HUES6 (cell line): ENCODE data around the gene IGF2BP3.

ENCODE experiments used
- H3K27ac ChIP-seq: 2 replicates; pipeline ENCODE4 v1.7.0; 2013; ENCODE audit warnings: low read depth, mild to moderate bottlenecking, low read length, inconsistent platforms
- H3K27me3 ChIP-seq: 2 replicates; pipeline ENCODE4 v1.6.1; 2013; ENCODE audit warnings: low read length; ENCODE audit not compliant: control insufficient read depth, insufficient read depth
- H3K36me3 ChIP-seq: 2 replicates; pipeline ENCODE4 v1.6.1; 2013; ENCODE audit warnings: low read length; ENCODE audit not compliant: control insufficient read depth, insufficient read depth
- H3K4me1 ChIP-seq: 2 replicates; pipeline ENCODE4 v1.6.1; 2013; ENCODE audit warnings: low read length; ENCODE audit not compliant: control insufficient read depth, insufficient read depth
- H3K4me3 ChIP-seq: 2 replicates; pipeline ENCODE4 v1.5.1; 2013; ENCODE audit warnings: low read depth, low read length
- H3K9ac ChIP-seq: one replicate; pipeline ENCODE4 v1.6.1; 2013; ENCODE audit warnings: mild to moderate bottlenecking, low read length
- H3K9me3 ChIP-seq: 2 replicates; pipeline ENCODE4 v1.6.1; 2013; ENCODE audit warnings: low read depth, low read length; ENCODE audit not compliant: control insufficient read depth, insufficient read depth

Gene IGF2BP3

DNA sequence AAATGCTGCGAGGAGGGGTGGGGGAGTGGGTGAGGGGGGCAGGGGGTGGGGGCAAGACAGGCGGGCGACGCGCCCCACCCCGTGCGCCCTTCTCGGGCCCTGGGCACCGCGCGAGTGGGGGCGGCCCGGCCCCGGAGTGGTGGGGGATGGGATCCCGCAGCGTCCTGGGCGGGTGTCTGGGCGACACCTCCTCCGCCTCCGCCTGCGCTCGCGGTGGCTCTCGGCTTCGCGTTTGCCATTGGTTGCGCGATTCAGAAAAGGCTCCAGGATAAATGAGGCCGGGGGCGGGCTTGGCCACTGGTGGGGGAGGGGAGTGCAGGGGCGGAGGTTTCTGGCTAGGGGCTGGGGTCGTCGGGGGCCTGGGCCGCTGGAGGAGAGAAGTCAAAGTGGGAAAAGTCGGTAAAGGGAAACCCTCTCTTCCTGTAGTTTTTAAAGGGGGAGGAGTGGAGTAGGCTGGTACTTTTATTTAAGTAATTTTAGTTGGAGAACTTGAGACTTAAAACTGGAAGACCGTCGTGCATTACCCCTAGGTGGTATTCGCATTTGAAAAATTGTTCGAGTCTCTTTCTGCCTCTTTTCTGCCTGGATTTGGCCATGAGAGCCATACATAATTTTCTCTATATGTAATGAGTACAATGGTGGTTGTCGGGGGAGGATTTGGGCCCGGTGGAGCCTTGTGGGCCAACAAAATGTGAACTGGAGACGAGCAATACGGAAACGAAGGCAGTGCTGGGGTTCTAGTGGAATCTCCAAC, 992 bp upstream of the IGF2BP3 start:
- Histone ChIP-seq H3K9me3 (no peaks in the 10 kb centered on the region), H3K4me3 (peak overlapping the region; percentile 96), H3K9ac (peak overlapping the region; percentile 97), H3K27ac (peak overlapping the region; percentile 89; the same call in 1 of the 2 replicates), H3K4me1 (no peaks in the 10 kb centered on the region; the same call in 1 of the 2 replicates), H3K36me3 (0 out of 2 replicates have a peak, but pooled peaks cover 6% of the 10 kb centered on the region), H3K27me3 (no peaks in the 10 kb centered on the region)

- Histone ChIP-seq H3K9me3 (no peaks in the 10 kb centered on the region), H3K9ac (peak overlapping the region; percentile 97), H3K36me3 (0 out of 2 replicates have a peak, but pooled peaks cover 6% of the 10 kb centered on the region), H3K4me1 (peaks cover 11% of the 10 kb centered on the region; the same call in 1 of the 2 replicates), H3K27me3 (no peaks in the 10 kb centered on the region), H3K27ac (peak overlapping the region; percentile 89), H3K4me3 (peak overlapping the region; percentile 96)
Observed at GRCh38 chr7:23469961-23470250, 385 bp downstream of the IGF2BP3 start.

DNA sequence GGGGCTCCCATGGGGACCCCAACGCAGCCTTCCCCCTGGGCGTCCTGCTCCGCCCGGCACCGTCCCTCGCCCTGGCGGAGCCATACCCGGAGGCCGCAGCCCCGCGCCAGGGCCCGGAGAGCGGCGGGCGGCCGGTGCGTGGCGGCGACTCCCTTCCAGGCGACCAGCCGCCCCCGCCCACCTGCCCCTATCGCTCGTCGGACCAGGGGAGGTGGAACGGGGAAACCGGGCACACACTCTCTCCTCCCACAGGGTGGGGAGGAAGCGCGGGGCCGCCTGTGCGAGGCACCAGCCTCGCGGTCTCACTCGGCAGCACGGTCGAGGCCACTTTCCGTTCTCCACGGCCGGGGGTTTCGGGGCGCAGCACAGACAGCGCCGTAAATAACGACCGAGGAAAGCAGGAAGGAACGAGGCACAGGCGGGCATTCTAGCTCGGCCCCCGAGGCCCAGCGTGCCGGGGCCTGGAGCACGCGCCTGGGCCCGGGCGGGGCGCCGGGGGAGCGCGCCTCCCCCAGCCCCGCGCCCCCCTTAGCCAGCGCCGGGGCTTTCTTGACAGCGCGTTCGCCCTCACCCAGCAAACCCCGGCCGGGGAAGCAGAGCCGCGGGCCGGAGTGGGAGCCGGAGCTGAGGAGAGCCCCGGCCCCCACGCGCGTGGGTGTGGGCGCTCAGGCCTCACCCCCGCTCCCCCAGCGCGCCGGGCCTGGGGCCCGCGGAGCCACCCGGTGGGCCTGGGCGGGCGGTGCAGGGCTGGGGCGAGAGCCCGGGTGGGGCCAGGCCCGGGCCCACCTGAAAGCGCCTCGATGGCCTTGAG, 936 bp downstream of the IGF2BP3 start:
- H3K36me3 ChIP-seq: 0 out of 2 replicates have a peak, but pooled peaks cover 6% of the 10 kb centered on the region
- H3K9ac ChIP-seq: peak overlapping the region; percentile 97
- no peaks in the 10 kb centered on the region for H3K9me3 ChIP-seq
- peak overlapping the region; percentile 89 for H3K27ac ChIP-seq
- H3K27me3 ChIP-seq: no peaks in the 10 kb centered on the region
- peaks cover 13% of the 10 kb centered on the region; the same call in 1 of the 2 replicates for H3K4me1 ChIP-seq
- H3K4me3 ChIP-seq: peak overlapping the region; percentile 96

DNA sequence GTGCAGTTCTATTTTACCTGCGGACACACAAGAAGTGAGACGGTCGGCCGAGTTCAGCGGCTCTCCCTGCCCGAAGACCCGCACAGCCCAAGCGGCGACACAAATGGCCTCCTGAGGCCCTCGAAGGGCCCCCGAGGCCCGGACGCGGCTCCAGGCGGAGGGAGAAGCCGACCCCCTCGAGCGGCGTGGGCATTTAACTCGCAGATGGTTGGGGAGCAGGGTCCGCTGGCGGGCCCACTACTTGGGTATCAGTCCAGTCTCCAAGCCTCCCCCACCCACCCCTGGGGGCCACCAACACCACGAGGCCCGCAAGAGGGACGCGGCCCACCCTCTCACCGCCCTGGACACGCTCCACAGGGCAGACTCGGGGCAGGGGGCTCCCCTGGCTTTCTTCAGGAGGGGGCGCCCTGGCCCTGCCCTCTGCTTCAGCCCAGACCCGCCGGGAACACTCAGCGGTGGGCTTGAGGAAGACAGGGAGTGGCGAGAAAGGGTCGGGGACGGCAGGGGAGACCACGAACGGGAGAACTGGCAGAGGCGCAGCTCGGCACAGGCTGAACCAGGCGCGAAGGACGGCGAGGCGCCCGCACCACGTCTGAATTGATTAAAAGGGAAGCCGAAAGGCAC, 1.7 kb downstream of the IGF2BP3 start:
- Histone ChIP-seq H3K27ac (peak overlapping the region; percentile 89), H3K9ac (peak overlapping the region; percentile 97), H3K36me3 (0 out of 2 replicates have a peak, but pooled peaks cover 6% of the 10 kb centered on the region), H3K27me3 (no peaks in the 10 kb centered on the region), H3K9me3 (no peaks in the 10 kb centered on the region), H3K4me1 (peaks cover 20% of the 10 kb centered on the region), H3K4me3 (peak overlapping the region; percentile 96)

DNA sequence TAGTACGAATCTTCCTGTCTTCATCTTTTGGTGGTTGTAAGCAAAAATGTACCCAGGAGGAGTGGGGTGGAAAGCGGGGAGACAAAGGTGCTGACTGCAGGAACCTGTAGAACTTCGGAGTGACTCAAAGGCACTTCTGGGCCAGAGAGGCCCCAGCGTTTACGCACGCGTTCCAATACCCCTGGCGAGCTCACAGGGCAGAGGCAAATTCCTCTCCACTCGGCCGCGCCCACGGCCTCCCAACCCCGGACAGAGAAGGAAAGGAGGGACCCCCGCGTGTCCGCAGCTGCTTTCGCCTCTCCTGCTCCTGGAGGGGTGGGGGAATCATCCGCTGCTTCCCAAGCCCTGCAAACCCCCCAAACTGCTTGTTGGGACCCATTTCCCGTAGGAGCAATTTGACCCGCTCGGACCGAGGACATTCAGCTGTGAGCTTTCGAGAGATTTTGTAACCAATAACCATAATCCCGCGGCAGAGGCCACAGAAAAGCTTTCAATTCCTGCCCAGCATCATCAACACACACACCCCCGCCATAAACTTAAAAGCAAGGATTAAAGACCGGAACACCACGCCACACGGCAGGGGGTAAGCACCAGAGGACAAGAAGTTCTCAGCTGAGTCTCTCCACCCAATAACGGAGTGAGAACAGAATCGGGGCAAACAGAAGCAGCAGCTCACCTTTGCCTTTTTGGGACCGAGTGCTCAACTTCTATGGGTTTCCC, 2.3 kb downstream of the IGF2BP3 start:
- Histone ChIP-seq H3K27me3 (no peaks in the 10 kb centered on the region), H3K36me3 (0 out of 2 replicates have a peak, but pooled peaks cover 6% of the 10 kb centered on the region), H3K27ac (peak overlapping the region; percentile 89; the same call in 1 of the 2 replicates), H3K9me3 (no peaks in the 10 kb centered on the region), H3K9ac (peak overlapping the region; percentile 97), H3K4me3 (peak overlapping the region; percentile 96), H3K4me1 (peaks cover 27% of the 10 kb centered on the region)

GRCh38 chr7:23467291-23467805, 2.9 kb downstream of the IGF2BP3 start:
- Histone ChIP-seq H3K4me1 (peaks cover 32% of the 10 kb centered on the region), H3K27ac (peak overlapping the region; percentile 89; the same call in 1 of the 2 replicates), H3K9me3 (no peaks in the 10 kb centered on the region), H3K9ac (peak overlapping the region; percentile 97), H3K27me3 (no peaks in the 10 kb centered on the region), H3K36me3 (0 out of 2 replicates have a peak, but pooled peaks cover 9% of the 10 kb centered on the region), H3K4me3 (peak overlapping the region; percentile 96)

- H3K36me3 ChIP-seq: peaks cover 32% of the 10 kb centered on the region
- peak overlapping the region; percentile 11; the same call in 1 of the 2 replicates for H3K4me3 ChIP-seq
- no peaks in the 10 kb centered on the region for H3K27me3 ChIP-seq
- H3K27ac ChIP-seq: no peak overlapping the region
- no peak overlapping the region for H3K9ac ChIP-seq
- H3K4me1 ChIP-seq: peaks cover 48% of the 10 kb centered on the region
- no peaks in the 10 kb centered on the region for H3K9me3 ChIP-seq
Observed at GRCh38 chr7:23462846-23463245, 7.4 kb downstream of the IGF2BP3 start.

DNA sequence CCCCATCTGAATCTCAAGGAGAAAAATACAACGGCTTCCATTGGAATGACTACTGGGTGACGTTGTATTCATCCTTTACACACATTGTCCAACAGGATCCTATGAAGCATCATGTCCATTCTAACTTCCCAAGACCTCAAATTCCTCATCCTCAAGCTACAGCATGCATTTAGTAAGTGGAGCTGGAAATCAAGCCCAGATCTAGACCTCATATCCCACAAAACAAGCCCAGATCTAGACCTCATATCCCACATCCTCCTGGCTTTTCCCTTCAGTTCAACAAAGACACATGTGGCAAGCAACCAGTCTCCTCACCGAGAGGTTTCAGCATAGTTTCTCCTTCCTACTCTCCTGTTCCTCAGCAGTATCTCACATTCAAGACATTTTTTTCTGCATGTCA, 12.2 kb downstream of the IGF2BP3 start:
- Histone ChIP-seq H3K27ac (no peak overlapping the region), H3K9ac (no peak overlapping the region)

GRCh38 chr7:23456093-23456492, 14.2 kb downstream of the IGF2BP3 start:
- peaks cover 34% of the 10 kb centered on the region for H3K4me1 ChIP-seq
- H3K4me3 ChIP-seq: peak overlapping the region; percentile 7; the same call in 1 of the 2 replicates
- no peaks in the 10 kb centered on the region for H3K27me3 ChIP-seq
- no peaks in the 10 kb centered on the region for H3K9me3 ChIP-seq
- H3K9ac ChIP-seq: no peak overlapping the region
- peaks cover 22% of the 10 kb centered on the region for H3K36me3 ChIP-seq
- H3K27ac ChIP-seq: no peak overlapping the region

More for the DNA sequence above, 12.2 kb downstream of the IGF2BP3 start:
- H3K4me3 ChIP-seq: no peak overlapping the region
- peaks cover 46% of the 10 kb centered on the region for H3K4me1 ChIP-seq
- peaks cover 33% of the 10 kb centered on the region for H3K36me3 ChIP-seq
- H3K9me3 ChIP-seq: no peaks in the 10 kb centered on the region
- H3K27me3 ChIP-seq: no peaks in the 10 kb centered on the region

DNA sequence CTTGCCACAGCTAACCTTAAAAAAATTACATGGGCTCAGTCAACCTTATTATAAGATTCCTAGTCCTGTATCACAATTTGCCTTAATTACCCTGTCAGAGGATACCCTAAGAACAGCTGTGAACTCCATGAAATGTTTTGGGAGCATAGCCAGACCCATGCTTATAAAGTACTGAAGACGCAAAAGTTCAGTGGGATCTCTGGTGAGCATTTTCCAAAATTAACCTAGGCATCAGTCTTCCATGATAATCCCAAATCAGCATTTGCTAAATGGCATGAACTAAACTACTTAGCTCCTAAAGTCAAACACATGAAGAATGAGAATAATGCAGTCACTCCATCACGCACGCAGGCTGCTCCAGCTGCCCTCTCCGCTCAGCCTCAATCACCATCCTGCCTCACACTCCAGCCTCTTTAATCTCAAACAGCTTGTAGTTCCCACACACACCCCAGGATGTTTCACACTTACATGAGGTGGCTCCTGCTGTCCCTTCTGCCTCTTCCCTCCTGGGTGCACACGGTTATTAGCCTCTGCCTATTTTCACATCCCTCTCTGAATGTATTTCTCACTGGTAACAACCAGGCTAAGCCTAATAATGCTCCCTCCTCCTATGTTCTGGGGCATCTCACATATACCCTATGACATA, 15.3 kb downstream of the IGF2BP3 start:
- H3K27me3 ChIP-seq: no peaks in the 10 kb centered on the region
- no peak overlapping the region for H3K27ac ChIP-seq
- peaks cover 12% of the 10 kb centered on the region for H3K36me3 ChIP-seq
- H3K4me1 ChIP-seq: peaks cover 34% of the 10 kb centered on the region
- H3K9me3 ChIP-seq: no peaks in the 10 kb centered on the region
- H3K9ac ChIP-seq: no peak overlapping the region
- peak overlapping the region; percentile 14; the same call in 1 of the 2 replicates for H3K4me3 ChIP-seq
